ENCODE measurements around the gene GDA. TPM values are rescaled to one million over a fixed set of nuclear protein-coding genes. Genes with fewer than 3 reads are reported as not detected.

GDA gene

GRCh38 chr9:72300873-72301272 lies 151.6 kb downstream of the GDA start:
- Histone ChIP-seq H2AFZ (ENCODE audit: low read depth, low read length) (no peak overlapping the region), H3K4me3 (ENCODE audit: insufficient read depth in 1 of 2, low read depth in 1 of 2, low read length in 2 of 2) (no peak overlapping the region), H3K18ac (ENCODE audit: low read depth in 1 of 2, low read length in 2 of 2) (no peak overlapping the region), H2BK15ac (ENCODE audit: low read depth, poor library complexity, severe bottlenecking) (no peak overlapping the region), H2BK12ac (ENCODE audit: low read length in 2 of 2) (no peak overlapping the region), H3K36me3 (ENCODE audit: control insufficient read depth in 1 of 2, insufficient read depth in 2 of 2, low read depth in 1 of 2, low read length in 2 of 2) (no peaks in the 10 kb centered on the region), H2BK5ac (ENCODE audit: low read depth, low read length, poor library complexity, severe bottlenecking) (no peak overlapping the region), H3K4me1 (ENCODE audit: control insufficient read depth, insufficient read depth, low read depth, low read length) (peaks cover 4% of the 10 kb centered on the region), H3K4ac (ENCODE audit: low read depth in 1 of 2, low read length in 2 of 2) (no peak overlapping the region), H4K8ac (ENCODE audit: low read length) (no peak overlapping the region), H3K4me2 (ENCODE audit: low read length, poor library complexity, severe bottlenecking) (no peak overlapping the region), H3K9ac (ENCODE audit: low read length) (no peak overlapping the region), H3K27me3 (ENCODE audit: control insufficient read depth in 1 of 2, insufficient read depth in 1 of 2, low read length in 2 of 2) (no peaks in the 10 kb centered on the region), H4K91ac (ENCODE audit: low read length) (no peak overlapping the region), H3K23ac (ENCODE audit: low read length in 2 of 2) (no peak overlapping the region), H3K14ac (ENCODE audit: low read length in 2 of 2) (no peak overlapping the region), H3K9me3 (ENCODE audit: control insufficient read depth, low read length) (no peaks in the 10 kb centered on the region), H2AK5ac (ENCODE audit: low read length, severe bottlenecking) (no peak overlapping the region), H3K27ac (ENCODE audit: low read length, poor library complexity, severe bottlenecking) (no peak overlapping the region), H3K79me1 (replicated peaks; ENCODE audit: low read length, poor library complexity, severe bottlenecking) (no peaks in the 10 kb centered on the region), H2BK120ac (ENCODE audit: low read depth, low read length) (no peak overlapping the region)
- DNase-seq, result no peak
- 100% methylated on average over 2 of the region's 4 CpGs for WGBS

Small RNA genes within 50 kb of the gene (small RNA-seq; reads per million reads assigned to genes)
- gene RNA5SP285 (ENCODE audit: low read depth), result not detected
